HPDE6-E6E7 (cell line): ENCODE results near the gene REC114.

ENCODE experiments used
- DNase-seq: peaks from one replicate; pipeline ENCODE4 v3.0.0; 2011; ENCODE audit warnings: missing footprints; ENCODE audit errors: extremely low spot score

The REC114 gene

GRCh38 chr15:73604477-73604876, 161.5 kb downstream of the REC114 start:
- DNase-seq, result no peak

- DNase-seq, result no peak
Measured at GRCh38 chr15:73605759-73606436, 162.9 kb downstream of the REC114 start.

GRCh38 chr15:73607405-73607804, 164.4 kb downstream of the REC114 start:
- DNase-seq, result no peak

GRCh38 chr15:73607843-73608242, 164.9 kb downstream of the REC114 start:
- no peak for DNase-seq

GRCh38 chr15:73608475-73608874, 165.5 kb downstream of the REC114 start:
- DNase-seq, result no peak

- DNase-seq, result no peak
Measured at GRCh38 chr15:73608941-73609340, 166.0 kb downstream of the REC114 start.
